Measurements from ENCODE around the gene NUBPL.

DNA sequence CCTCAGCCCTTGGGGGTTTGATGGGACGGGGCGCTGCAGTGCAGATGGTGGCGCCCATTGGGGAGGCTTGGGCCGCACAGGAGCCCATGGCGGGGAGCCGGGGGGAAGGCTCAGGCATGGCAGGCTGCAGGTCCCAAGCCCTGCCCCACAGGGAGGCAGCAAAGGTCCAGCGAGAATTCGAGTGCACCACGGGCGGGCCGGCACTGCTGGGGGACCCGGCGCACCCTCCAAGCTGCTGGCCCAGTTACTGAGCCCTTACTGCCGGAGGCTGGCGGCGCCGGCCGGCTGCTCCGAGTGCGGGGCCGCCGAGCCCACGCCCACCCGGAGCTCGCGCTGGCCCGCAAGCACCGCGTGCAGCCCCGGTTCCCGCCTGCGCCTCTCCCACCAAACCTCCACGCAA lies 34.1 kb upstream of the NUBPL start:
- TF ChIP-seq POLR2A (IDR thresholded peaks at IDR 0.05; ENCODE audit: extremely low read depth, insufficient read length) = no peak
- TF ChIP-seq, protein P1, sequence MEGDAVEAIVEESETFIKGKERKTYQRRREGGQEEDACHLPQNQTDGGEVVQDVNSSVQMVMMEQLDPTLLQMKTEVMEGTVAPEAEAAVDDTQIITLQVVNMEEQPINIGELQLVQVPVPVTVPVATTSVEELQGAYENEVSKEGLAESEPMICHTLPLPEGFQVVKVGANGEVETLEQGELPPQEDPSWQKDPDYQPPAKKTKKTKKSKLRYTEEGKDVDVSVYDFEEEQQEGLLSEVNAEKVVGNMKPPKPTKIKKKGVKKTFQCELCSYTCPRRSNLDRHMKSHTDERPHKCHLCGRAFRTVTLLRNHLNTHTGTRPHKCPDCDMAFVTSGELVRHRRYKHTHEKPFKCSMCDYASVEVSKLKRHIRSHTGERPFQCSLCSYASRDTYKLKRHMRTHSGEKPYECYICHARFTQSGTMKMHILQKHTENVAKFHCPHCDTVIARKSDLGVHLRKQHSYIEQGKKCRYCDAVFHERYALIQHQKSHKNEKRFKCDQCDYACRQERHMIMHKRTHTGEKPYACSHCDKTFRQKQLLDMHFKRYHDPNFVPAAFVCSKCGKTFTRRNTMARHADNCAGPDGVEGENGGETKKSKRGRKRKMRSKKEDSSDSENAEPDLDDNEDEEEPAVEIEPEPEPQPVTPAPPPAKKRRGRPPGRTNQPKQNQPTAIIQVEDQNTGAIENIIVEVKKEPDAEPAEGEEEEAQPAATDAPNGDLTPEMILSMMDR (IDR thresholded peaks at IDR 0.05; ENCODE audit: low read depth, low read length) = no peak
